Vagina (tissue), 2 donors: ENCODE measurements around the gene KAT2B. TPM values are rescaled to one million over a fixed set of nuclear protein-coding genes. Genes with fewer than 3 reads are reported as not detected.
A peak's percentile ranks its signal among the peaks of the same experiment; 100 is the strongest.

ENCODE experiments used
- DNase-seq, 2 donors: peaks; one replicate each; pipeline ENCODE4 v3.0.0-alpha.2; 2017; ENCODE audit errors: extremely low spot score in 2 of 2
- H3K27ac ChIP-seq: fragments of 200-600 bp; sonication (generic); one replicate; pipeline ENCODE4 v1.5.1; 2019
- H3K27me3 ChIP-seq: fragments of 200-600 bp; sonication (generic); one replicate; pipeline ENCODE4 v1.5.1; 2019
- H3K36me3 ChIP-seq, 2 donors: fragments of 200-600 bp; sonication (generic); one replicate each; pipeline ENCODE4 v1.5.1; 2017 to 2019
- H3K4me1 ChIP-seq: fragments of 200-600 bp; sonication (generic); one replicate; pipeline ENCODE4 v1.5.1; 2019
- H3K4me3 ChIP-seq, 2 donors: fragments of 200-600 bp; sonication (generic); 1 replicate in 1 of 2; 2 replicates in 1 of 2; pipeline ENCODE4 v1.5.1; 2016 to 2019
- H3K9me3 ChIP-seq: fragments of 200-600 bp; sonication (generic); one replicate; pipeline ENCODE4 v1.5.1; 2019
- POLR2A ChIP-seq, 2 donors: fragments of 450-650 bp; IDR thresholded peaks; one replicate each; pipeline ENCODE4 v1.6.1; 2017; ENCODE audit warnings: antibody characterized with exemption in 2 of 2, mild to moderate bottlenecking in 2 of 2, moderate library complexity in 2 of 2
- POLR2AphosphoS5 ChIP-seq, 2 donors: sonication (generic); formaldehyde crosslinking; IDR thresholded peaks; one replicate each; pipeline ENCODE4 v1.9.0; 2017; ENCODE audit warnings: antibody characterized with exemption in 2 of 2, mild to moderate bottlenecking in 2 of 2, low read depth in 1 of 2; ENCODE audit not compliant: insufficient read depth in 1 of 2
- intact Hi-C: fragments of 100-400 bp; cut with DNase I; formaldehyde crosslinking; loops from one replicate; pipeline ENCODE4 v1.15.1; 2023
- total RNA-seq: library from RNA; depleted of rRNA; stranded (reverse); fragments of >200 nt; gene quantifications from one replicate; pipeline ENCODE4 v1.2.3, GENCODE V29; 2016
- TF ChIP-seq, protein P1 (sequence below), 3 experiments: fragments of 450-650 bp in 2 of 3; fragments of 200-600 bp in 1 of 3; sonication (generic) in 1 of 3; IDR thresholded peaks; one replicate each; pipeline ENCODE4 v1.5.1; 2017 to 2019; ENCODE audit warnings: antibody characterized with exemption in 3 of 3, mild to moderate bottlenecking in 2 of 3, moderate library complexity in 2 of 3

Gene KAT2B
- total RNA-seq, 1 donor from 2014 or later = 41.0 TPM

DNA sequence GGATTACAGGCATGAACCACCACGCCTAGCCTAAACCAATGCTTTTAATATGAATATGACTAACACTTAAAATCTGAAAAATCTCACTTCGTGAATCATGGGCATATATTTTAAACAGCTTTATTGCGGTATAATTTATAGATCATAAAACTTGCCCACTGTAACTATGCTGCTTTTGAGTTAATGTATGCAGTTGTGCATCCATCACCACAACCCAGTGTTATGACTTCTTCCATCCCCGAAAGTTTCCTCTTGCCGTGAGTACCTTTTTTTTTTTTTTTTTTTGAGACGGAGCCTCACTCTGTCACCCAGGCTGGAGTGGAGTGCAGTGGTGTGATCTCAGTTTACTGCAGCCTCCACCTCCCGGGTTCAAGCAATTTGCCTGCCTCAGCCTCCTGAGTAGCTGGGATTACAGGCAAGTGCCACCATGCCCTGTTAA lies 7.1 kb downstream of the KAT2B start:
- H3K4me3 ChIP-seq = no peak overlapping the region
- TF ChIP-seq POLR2A (IDR thresholded peaks at IDR 0.05) (no peak), POLR2AphosphoS5 (IDR thresholded peaks at IDR 0.05; ENCODE audit: insufficient read depth in 1 of 2, low read depth in 1 of 2) (no peak)
- TF ChIP-seq, protein P1, sequence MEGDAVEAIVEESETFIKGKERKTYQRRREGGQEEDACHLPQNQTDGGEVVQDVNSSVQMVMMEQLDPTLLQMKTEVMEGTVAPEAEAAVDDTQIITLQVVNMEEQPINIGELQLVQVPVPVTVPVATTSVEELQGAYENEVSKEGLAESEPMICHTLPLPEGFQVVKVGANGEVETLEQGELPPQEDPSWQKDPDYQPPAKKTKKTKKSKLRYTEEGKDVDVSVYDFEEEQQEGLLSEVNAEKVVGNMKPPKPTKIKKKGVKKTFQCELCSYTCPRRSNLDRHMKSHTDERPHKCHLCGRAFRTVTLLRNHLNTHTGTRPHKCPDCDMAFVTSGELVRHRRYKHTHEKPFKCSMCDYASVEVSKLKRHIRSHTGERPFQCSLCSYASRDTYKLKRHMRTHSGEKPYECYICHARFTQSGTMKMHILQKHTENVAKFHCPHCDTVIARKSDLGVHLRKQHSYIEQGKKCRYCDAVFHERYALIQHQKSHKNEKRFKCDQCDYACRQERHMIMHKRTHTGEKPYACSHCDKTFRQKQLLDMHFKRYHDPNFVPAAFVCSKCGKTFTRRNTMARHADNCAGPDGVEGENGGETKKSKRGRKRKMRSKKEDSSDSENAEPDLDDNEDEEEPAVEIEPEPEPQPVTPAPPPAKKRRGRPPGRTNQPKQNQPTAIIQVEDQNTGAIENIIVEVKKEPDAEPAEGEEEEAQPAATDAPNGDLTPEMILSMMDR (IDR thresholded peaks at IDR 0.05) = no peak
- H3K9me3 ChIP-seq = no peaks in the 10 kb centered on the region
- intact Hi-C loops = no loop called here
- DNase-seq = no peak
- H3K27ac ChIP-seq = peak overlapping the region; percentile 75
- H3K27me3 ChIP-seq = no peaks in the 10 kb centered on the region
- no peaks in the 10 kb centered on the region for H3K36me3 ChIP-seq
- H3K4me1 ChIP-seq = peaks cover 89% of the 10 kb centered on the region

DNA sequence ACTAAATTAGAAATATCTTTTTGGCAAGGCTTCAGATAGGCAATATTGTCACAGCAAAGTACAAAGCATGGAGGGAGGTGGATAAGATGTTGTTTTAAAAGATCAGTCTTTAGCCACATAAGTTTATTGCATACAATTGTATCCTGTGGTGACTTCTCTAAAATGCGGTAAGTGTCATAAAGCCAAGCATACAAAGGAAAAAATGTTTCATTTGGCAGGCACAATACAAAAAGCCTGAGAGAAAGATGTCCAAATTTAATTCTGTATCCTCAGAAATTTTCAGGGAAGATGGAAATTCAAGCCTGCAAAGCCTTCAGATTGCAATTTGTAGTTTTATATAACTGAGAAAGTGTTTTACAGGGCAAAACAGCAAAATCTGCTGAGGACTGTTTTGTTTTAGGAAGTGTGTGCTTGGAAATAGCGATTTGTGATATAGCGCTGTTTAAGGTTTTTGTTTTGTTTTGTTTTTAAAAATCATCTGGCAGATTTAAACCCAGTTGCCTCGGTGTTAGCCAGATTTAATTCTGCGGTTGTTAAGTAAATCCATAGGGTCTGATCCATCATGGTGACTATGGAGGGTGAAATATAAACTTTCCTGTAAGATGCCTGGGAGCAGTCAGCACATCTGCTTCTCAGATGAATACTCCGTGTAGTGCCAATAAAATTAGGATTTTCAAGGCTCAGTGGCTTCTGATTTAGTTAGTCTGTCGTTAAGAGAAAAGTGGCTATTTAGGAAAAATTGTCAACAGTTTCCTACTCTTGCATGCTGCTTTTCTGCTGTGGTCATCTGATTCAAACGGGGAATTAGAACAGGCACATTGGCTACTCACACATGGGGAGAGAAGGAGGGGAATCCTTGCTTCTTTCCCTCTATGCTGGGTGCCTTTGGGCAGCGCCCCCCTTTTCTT lies 8.0 kb downstream of the KAT2B start:
- H3K9me3 ChIP-seq = no peaks in the 10 kb centered on the region
- no peak for DNase-seq
- TF ChIP-seq POLR2A (IDR thresholded peaks at IDR 0.05) (no peak), POLR2AphosphoS5 (IDR thresholded peaks at IDR 0.05; ENCODE audit: insufficient read depth in 1 of 2, low read depth in 1 of 2) (no peak)
- TF ChIP-seq, protein P1 (IDR thresholded peaks at IDR 0.05) = no peak
- peak overlapping the region; percentile 75 for H3K27ac ChIP-seq
- H3K4me1 ChIP-seq = peaks cover 80% of the 10 kb centered on the region
- H3K27me3 ChIP-seq = no peaks in the 10 kb centered on the region
- peak overlapping the region in 1 of 2 donors; percentile 12 for H3K4me3 ChIP-seq
- no peaks in the 10 kb centered on the region for H3K36me3 ChIP-seq
- intact Hi-C loops = no loop called here

DNA sequence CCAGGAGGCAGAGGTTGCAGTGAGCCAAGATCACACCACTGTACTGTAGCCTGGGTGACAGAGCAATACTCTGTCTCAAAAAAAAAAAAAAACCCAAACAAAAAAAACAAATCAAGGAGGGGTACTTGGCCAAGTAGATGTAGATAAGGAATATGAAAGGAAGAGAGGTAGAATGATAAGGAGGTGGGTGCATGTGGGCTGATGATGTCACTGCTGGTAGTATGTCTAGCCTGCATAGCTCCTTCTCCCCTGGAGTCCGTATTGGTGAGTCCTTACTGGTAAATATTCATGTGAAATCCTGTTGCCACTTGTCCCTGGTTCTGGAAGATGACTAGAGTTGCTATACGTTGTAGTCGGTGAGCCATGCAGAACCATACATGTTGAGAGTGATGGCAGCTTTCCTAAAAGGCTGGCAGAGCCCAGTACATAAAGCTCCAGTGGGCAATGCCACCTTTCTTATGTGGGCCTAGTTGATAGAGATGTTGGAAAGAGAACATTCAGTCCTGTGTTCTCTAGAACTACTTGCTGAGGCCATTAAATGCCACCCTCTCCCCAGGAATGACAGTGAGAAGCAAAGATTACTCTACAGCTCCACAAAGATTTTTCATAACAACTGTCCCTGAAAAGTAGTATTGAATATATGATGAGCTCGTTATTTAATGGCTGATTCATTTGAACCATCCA lies 11.0 kb downstream of the KAT2B start:
- Histone ChIP-seq H3K4me1 (peaks cover 79% of the 10 kb centered on the region), H3K27me3 (no peaks in the 10 kb centered on the region), H3K9me3 (no peaks in the 10 kb centered on the region), H3K36me3 (no peaks in the 10 kb centered on the region), H3K4me3 (no peak overlapping the region), H3K27ac (no peak overlapping the region)
- no peak for DNase-seq
- intact Hi-C loops = no loop called here
- TF ChIP-seq, protein P1 (IDR thresholded peaks at IDR 0.05) = no peak
- TF ChIP-seq POLR2A (IDR thresholded peaks at IDR 0.05) (no peak), POLR2AphosphoS5 (IDR thresholded peaks at IDR 0.05; ENCODE audit: insufficient read depth in 1 of 2, low read depth in 1 of 2) (no peak)

DNA sequence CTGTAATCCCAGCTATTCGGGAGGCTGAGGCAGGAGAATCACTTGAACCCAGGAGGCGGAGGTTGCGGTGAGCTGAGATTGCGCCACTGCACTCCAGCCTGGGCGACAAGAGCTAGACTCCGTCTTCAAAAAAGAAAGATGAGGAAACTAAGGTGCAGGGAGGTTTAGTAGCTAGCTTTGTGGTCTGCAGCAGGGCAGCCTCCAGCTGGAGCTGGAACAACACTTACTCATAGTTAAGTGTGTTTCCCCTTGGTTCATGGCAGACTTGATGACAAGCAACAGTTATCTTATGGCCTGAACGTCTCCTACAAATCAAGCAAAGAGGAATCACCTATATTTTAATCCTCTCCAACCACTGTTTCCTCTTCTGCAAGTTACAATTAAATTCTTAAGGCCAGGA lies 12.6 kb downstream of the KAT2B start:
- intact Hi-C loops = no loop called here
- Histone ChIP-seq H3K4me3 (no peak overlapping the region), H3K36me3 (no peaks in the 10 kb centered on the region), H3K9me3 (no peaks in the 10 kb centered on the region), H3K27ac (no peak overlapping the region), H3K4me1 (peaks cover 79% of the 10 kb centered on the region), H3K27me3 (no peaks in the 10 kb centered on the region)
- TF ChIP-seq, protein P1 (IDR thresholded peaks at IDR 0.05) = no peak
- TF ChIP-seq POLR2A (IDR thresholded peaks at IDR 0.05) (no peak), POLR2AphosphoS5 (IDR thresholded peaks at IDR 0.05; ENCODE audit: insufficient read depth in 1 of 2, low read depth in 1 of 2) (no peak)
- no peak for DNase-seq
